Ovary (tissue), 9 donors: ENCODE results near the gene CPVL. TPM values are rescaled to one million over a fixed set of nuclear protein-coding genes. Genes with fewer than 3 reads are reported as not detected.

ENCODE experiments used
- DNase-seq, 5 donors: peaks; one replicate each; pipeline ENCODE4 v3.0.0-alpha.2; 2019 to 2020
- H3K27ac ChIP-seq, 2 donors: fragments of 200-600 bp; one replicate each; pipeline versions ENCODE4 v1.5.1 to v1.8.0; 2019 to 2022
- H3K27me3 ChIP-seq: fragments of 200-600 bp; one replicate; pipeline ENCODE4 v1.8.0; 2022
- H3K36me3 ChIP-seq: fragments of 200-600 bp; sonication (generic); one replicate; pipeline ENCODE4 v1.5.1; 2019
- H3K4me1 ChIP-seq: one replicate; pipeline ENCODE4 v1.8.1; 2013; ENCODE audit warnings: mild to moderate bottlenecking, moderate library complexity; ENCODE audit not compliant: insufficient read depth
- H3K4me3 ChIP-seq: fragments of 200-600 bp; sonication (generic); one replicate; pipeline ENCODE4 v1.5.1; 2017
- H3K9me3 ChIP-seq, 2 donors: fragments of 200-600 bp in 1 of 2; sonication (generic) in 1 of 2; one replicate each; pipeline versions ENCODE4 v1.5.1 to v1.8.1; 2013 to 2019; ENCODE audit warnings: mild to moderate bottlenecking in 1 of 2, moderate library complexity in 1 of 2
- CTCF ChIP-seq, 3 donors: fragments of 450-650 bp in 2 of 3; fragments of 200-600 bp in 1 of 3; IDR thresholded peaks; one replicate each; pipeline versions ENCODE4 v1.5.1 to v1.8.0; 2016 to 2022; ENCODE audit warnings: antibody characterized with exemption in 3 of 3, mild to moderate bottlenecking in 1 of 3
- EP300 ChIP-seq: sonication (generic); formaldehyde crosslinking; IDR thresholded peaks from one replicate; pipeline ENCODE4 v1.6.1; 2017; ENCODE audit warnings: antibody characterized with exemption
- POLR2A ChIP-seq: fragments of 450-650 bp; IDR thresholded peaks from one replicate; pipeline ENCODE4 v1.6.1; 2017; ENCODE audit warnings: antibody characterized with exemption, mild to moderate bottlenecking, moderate library complexity
- WGBS, 3 donors: extraction: QIAGEN DNeasy Blood & Tissue Kit in 1 of 3; methylation state at CpG; one replicate each; pipeline versions ENCODE4 v1.1.5 to v1.1.7; 2013 to 2017; 5-methylcytosine and 5-hydroxymethylcytosine counted together
- intact Hi-C, 4 donors: fragments of 100-400 bp; cut with DNase I; formaldehyde crosslinking; loops; one replicate each; pipeline versions ENCODE4 v1.11.0 to v1.15.1; 2022 to 2023
- polyA plus RNA-seq, 2 donors: library from polyadenylated mRNA; stranded (reverse); fragments of 200-250 nt in 1 of 2; fragments of 350-450 nt in 1 of 2; fragmentation: Illumina TruSeq in 1 of 2; extraction: RNeasy Lipid Tissue Mini Kit (QIAGEN cat#74804) in 1 of 2; gene quantifications; one replicate each; pipeline ENCODE4 v1.2.3, GENCODE V29; 2013 to 2014
- total RNA-seq, 7 donors: library from RNA; depleted of rRNA in 2 of 7; stranded (reverse); fragments of >200 nt in 2 of 7; fragmentation: NEBNext Ultra II Directional in 3 of 7; extraction: Animal tissue kit (Norgen Biotek cat#: 25700) in 3 of 7; gene quantifications; one replicate each; pipeline versions ENCODE4 v1.1.0 to v1.2.4, GENCODE V29; 2016 to 2023
- donor health status: DM: no; HTN: no; CAD: no; lungs with moderate emphysema.
- donor health status: DM: no; HTN: no; CAD: no.
- donor health status: Bipolar disorder and iron deficiency.
- donor health status: DM: yes; HTN: yes; CAD: no.
- donor health status: DM: no; HTN: no; CAD: no.
- donor health status: DM: yes; HTN: yes; CAD: no.

The CPVL gene
- total and polyA plus RNA-seq, 9 donors = 10.6 to 88.9 (median 20.9) TPM

- intact Hi-C loops = no loop called here
- TF ChIP-seq POLR2A (no peak), EP300 (no peak), CTCF (IDR thresholded peaks at IDR 0.05) (no peak)
- Histone ChIP-seq H3K4me1 (peaks cover 1% of the 10 kb centered on the region), H3K27ac (no peak overlapping the region), H3K27me3 (no peaks in the 10 kb centered on the region), H3K4me3 (no peak overlapping the region), H3K9me3 (no peaks in the 10 kb centered on the region), H3K36me3 (no peaks in the 10 kb centered on the region)
- no peak for DNase-seq
- WGBS, 3 donors = 64 to 76% (median 76%) methylated on average over 3 of the region's 3 CpGs
Measured at GRCh38 chr7:29063236-29063635, 83.1 kb downstream of the CPVL start.

GRCh38 chr7:29053105-29053872 lies 93.0 kb downstream of the CPVL start:
- H3K9me3 ChIP-seq = no peaks in the 10 kb centered on the region
- H3K4me3 ChIP-seq = no peak overlapping the region
- DNase-seq = no peak
- H3K36me3 ChIP-seq = no peaks in the 10 kb centered on the region
- no peak overlapping the region for H3K27ac ChIP-seq
- intact Hi-C loops = no loop called here
- H3K4me1 ChIP-seq = no peaks in the 10 kb centered on the region
- no peak for TF ChIP-seq POLR2A
- TF ChIP-seq EP300 = no peak
- no peak for TF ChIP-seq CTCF (IDR thresholded peaks at IDR 0.05)
- no peaks in the 10 kb centered on the region for H3K27me3 ChIP-seq

GRCh38 chr7:29046978-29047377 lies 99.4 kb downstream of the CPVL start:
- TF ChIP-seq EP300 = no peak
- TF ChIP-seq POLR2A = no peak
- no peak for TF ChIP-seq CTCF (IDR thresholded peaks at IDR 0.05)
- intact Hi-C loops = no loop called here
- 97 to 99% (median 99%) methylated on average over 2 of the region's 2 CpGs for WGBS, 3 donors
- H3K4me3 ChIP-seq = no peak overlapping the region
- no peaks in the 10 kb centered on the region for H3K9me3 ChIP-seq
- H3K4me1 ChIP-seq = peaks cover 1% of the 10 kb centered on the region
- no peaks in the 10 kb centered on the region for H3K27me3 ChIP-seq
- H3K27ac ChIP-seq = no peak overlapping the region
- no peak for DNase-seq
- H3K36me3 ChIP-seq = no peaks in the 10 kb centered on the region

- Histone ChIP-seq H3K4me3 (no peak overlapping the region), H3K27me3 (no peaks in the 10 kb centered on the region), H3K36me3 (no peaks in the 10 kb centered on the region), H3K27ac (no peak overlapping the region), H3K4me1 (peaks cover 1% of the 10 kb centered on the region), H3K9me3 (no peaks in the 10 kb centered on the region)
- WGBS, 3 donors = 79 to 88% (median 83%) methylated on average over 4 of the region's 4 CpGs
- no peak for DNase-seq
- intact Hi-C loops = no loop called here
- TF ChIP-seq CTCF (IDR thresholded peaks at IDR 0.05) (no peak), EP300 (no peak), POLR2A (no peak)
Measured at GRCh38 chr7:29045258-29046086, 100.9 kb downstream of the CPVL start.
